Heart right ventricle (tissue), 16 donors: Measurements from ENCODE around the gene C3orf52. TPM values are rescaled to one million over a fixed set of nuclear protein-coding genes. Genes with fewer than 3 reads are reported as not detected.

Experiments
- ATAC-seq, 8 donors: fragments of 200-7000 bp; cut with Tn5 transposase; one replicate each; pipeline ENCODE4 v1.9.1; 2020; ENCODE audit warnings: mild to moderate bottlenecking in 8 of 8, moderate library complexity in 8 of 8, moderate number of reproducible peaks in 1 of 8
- DNase-seq, 2 donors: peaks; one replicate each; pipeline ENCODE4 v3.0.0-alpha.2; 2020
- H3K27ac ChIP-seq, 10 donors: fragments of 200-600 bp; sonication (generic) in 2 of 10; one replicate each; pipeline versions ENCODE4 v1.5.0 to v1.8.0; 2020 to 2022; ENCODE audit warnings: mild to moderate bottlenecking in 3 of 10
- H3K27me3 ChIP-seq, 7 donors: fragments of 200-600 bp; one replicate each; pipeline ENCODE4 v1.8.0; 2021 to 2022; ENCODE audit warnings: mild to moderate bottlenecking in 2 of 7
- H3K36me3 ChIP-seq, 9 donors: fragments of 200-600 bp; sonication (generic) in 1 of 9; one replicate each; pipeline versions ENCODE4 v1.5.0 to v1.8.0; 2020 to 2022; ENCODE audit warnings: mild to moderate bottlenecking in 2 of 9
- H3K4me1 ChIP-seq, 9 donors: fragments of 200-600 bp; sonication (generic) in 1 of 9; one replicate each; pipeline versions ENCODE4 v1.5.0 to v1.8.0; 2020 to 2022; ENCODE audit warnings: mild to moderate bottlenecking in 4 of 9
- H3K4me3 ChIP-seq, 10 donors: fragments of 200-600 bp; sonication (generic) in 2 of 10; one replicate each; pipeline versions ENCODE4 v1.5.0 to v1.8.0; 2020 to 2022; ENCODE audit warnings: mild to moderate bottlenecking in 7 of 10, moderate library complexity in 2 of 10
- H3K9me3 ChIP-seq, 11 donors: fragments of 200-600 bp in 10 of 11; sonication (generic) in 2 of 11; one replicate each; pipeline versions ENCODE4 v1.5.0 to v1.8.0; 2013 to 2022; ENCODE audit warnings: mild to moderate bottlenecking in 2 of 11, control low read depth in 1 of 11, moderate library complexity in 1 of 11
- WGBS, 2 donors: extraction: QIAGEN DNeasy Blood & Tissue Kit; methylation state at CpG; one replicate each; pipeline ENCODE4 v1.1.7; 2013; ENCODE audit warnings: inconsistent platforms in 1 of 2; 5-methylcytosine and 5-hydroxymethylcytosine counted together
- intact Hi-C, 10 donors: fragments of 100-400 bp; cut with DNase I; formaldehyde crosslinking; loops; one replicate each; pipeline versions ENCODE4 v1.11.1 to v1.14.2; 2022
- polyA plus RNA-seq, 2 donors: library from polyadenylated mRNA; stranded (reverse); fragments of 200-250 nt; gene quantifications; one replicate each; pipeline ENCODE4 v1.2.3, GENCODE V29; 2013
- total RNA-seq, 10 donors: library from RNA; stranded (reverse); fragmentation: NEBNext Ultra II Directional in 3 of 10; extraction: Animal tissue kit (Norgen Biotek cat#: 25700) in 3 of 10; gene quantifications; one replicate each; pipeline versions ENCODE4 v1.2.1 to v1.2.4, GENCODE V29; 2021 to 2023
- TF ChIP-seq, protein P1 (sequence below), 9 donors: fragments of 200-600 bp; sonication (generic) in 2 of 9; IDR thresholded peaks; one replicate each; pipeline versions ENCODE4 v1.5.0 to v1.8.0; 2021 to 2022; ENCODE audit warnings: antibody characterized with exemption in 9 of 9, mild to moderate bottlenecking in 5 of 9, moderate library complexity in 1 of 9
- donor health status: Arrhythmogenic right ventricular cardiomyopathy.
- donor health status: ischemic (EF 13 %, LVEDD 7.1; RV severe dilation, severe dysfunction).
- donor health status: healthy with polysubstance abuse.
- donor health status: DM: no; HTN: yes; CAD: no.
- donor health status: DM: no; HTN: no; CAD: no.
- donor health status: ischemic (EF 25% LVEDD 6.9; RV normal size, moderate dysfunction).
- donor health status: ischemic (EF 25% LVEDD 5.7; RV mildly dilated, moderate dysfunction).
- donor health status: healthy.
- donor health status: DM: yes; HTN: yes; CAD: no.
- donor health status: Ischemic cardiomyopathy.
- donor health status: ischemic (EF 35%, LVEDD 5.7; RV mildly dilated, moderate dysfunction).
- donor health status: nonischemic (EF 11% LVEDD 7.7; RV severe dilation, severe dysfunction).
- donor health status: DM: yes; HTN: yes; CAD: no.
- donor health status: PGD.
- donor health status: ischemic (EF 29% LVEDD 5.4; RV normal size, mild dysfunction).
- donor health status: nonischemic (EF 23%, LVEDD 6.1; RV moderate dilation, normal function).

C3orf52 gene
- total and polyA plus RNA-seq, 12 donors, result 3.1 to 9.8 (median 5.0) TPM

- Histone ChIP-seq H3K4me3 (peak overlapping the region; percentile 48 to 67 (median 64)), H3K9me3 (no peaks in the 10 kb centered on the region), H3K4me1 (peaks cover 2 to 43% (median 27%) of the 10 kb centered on the region in 9 donors), H3K27me3 (peaks cover 0 to 71% (median 0%) of the 10 kb centered on the region in 7 donors), H3K36me3 (no peaks in the 10 kb centered on the region), H3K27ac (peak overlapping the region in 8 of 10 donors; percentile 45 to 79 (median 71))
- no peak for DNase-seq
- 35 to 38% methylated on average over 14 of the region's 14 CpGs for WGBS, 2 donors
- intact Hi-C loops, result no loop called here
- ATAC-seq, result peak in 3 of 8 donors; percentile 11 to 26 (median 18)
- TF ChIP-seq, protein P1, sequence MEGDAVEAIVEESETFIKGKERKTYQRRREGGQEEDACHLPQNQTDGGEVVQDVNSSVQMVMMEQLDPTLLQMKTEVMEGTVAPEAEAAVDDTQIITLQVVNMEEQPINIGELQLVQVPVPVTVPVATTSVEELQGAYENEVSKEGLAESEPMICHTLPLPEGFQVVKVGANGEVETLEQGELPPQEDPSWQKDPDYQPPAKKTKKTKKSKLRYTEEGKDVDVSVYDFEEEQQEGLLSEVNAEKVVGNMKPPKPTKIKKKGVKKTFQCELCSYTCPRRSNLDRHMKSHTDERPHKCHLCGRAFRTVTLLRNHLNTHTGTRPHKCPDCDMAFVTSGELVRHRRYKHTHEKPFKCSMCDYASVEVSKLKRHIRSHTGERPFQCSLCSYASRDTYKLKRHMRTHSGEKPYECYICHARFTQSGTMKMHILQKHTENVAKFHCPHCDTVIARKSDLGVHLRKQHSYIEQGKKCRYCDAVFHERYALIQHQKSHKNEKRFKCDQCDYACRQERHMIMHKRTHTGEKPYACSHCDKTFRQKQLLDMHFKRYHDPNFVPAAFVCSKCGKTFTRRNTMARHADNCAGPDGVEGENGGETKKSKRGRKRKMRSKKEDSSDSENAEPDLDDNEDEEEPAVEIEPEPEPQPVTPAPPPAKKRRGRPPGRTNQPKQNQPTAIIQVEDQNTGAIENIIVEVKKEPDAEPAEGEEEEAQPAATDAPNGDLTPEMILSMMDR (IDR thresholded peaks at IDR 0.05), result no peak
These were observed 811 bp downstream of the C3orf52 start for GRCh38 chr3:112086875-112087524.

- Histone ChIP-seq H3K4me1 (peaks cover 6 to 51% (median 32%) of the 10 kb centered on the region in 9 donors), H3K27ac (no peak overlapping the region), H3K9me3 (no peaks in the 10 kb centered on the region), H3K36me3 (no peaks in the 10 kb centered on the region), H3K4me3 (no peak overlapping the region), H3K27me3 (peaks cover 0 to 77% (median 0%) of the 10 kb centered on the region in 7 donors)
- no peak for DNase-seq
- WGBS, 2 donors, result 83% methylated on average over 5 of the region's 5 CpGs
- TF ChIP-seq, protein P1 (IDR thresholded peaks at IDR 0.05), result no peak
- ATAC-seq, result no peak
- intact Hi-C loops, result no loop called here
These were observed 1.6 kb downstream of the C3orf52 start for GRCh38 chr3:112087746-112088145.

DNA sequence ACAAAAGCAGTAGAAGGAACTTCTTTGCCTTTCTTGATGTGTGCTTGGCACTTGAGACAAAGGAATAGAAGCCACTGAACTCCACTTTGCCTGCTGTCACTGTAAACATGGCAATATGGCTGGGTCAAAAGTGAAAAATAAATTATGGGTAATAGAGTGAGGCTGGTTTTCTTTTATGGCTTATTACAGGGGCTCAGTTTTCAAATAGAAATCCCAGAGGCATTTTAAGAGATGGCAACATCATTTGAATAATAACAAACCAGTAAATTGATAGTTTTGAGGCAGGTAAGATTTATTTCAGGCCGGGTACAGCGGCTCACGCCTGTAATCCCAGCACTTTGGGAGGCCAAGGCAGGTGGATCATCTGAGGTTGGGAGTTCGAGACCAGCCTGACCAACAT is 2.8 kb downstream of the C3orf52 start:
- Histone ChIP-seq H3K4me1 (peaks cover 6 to 58% (median 32%) of the 10 kb centered on the region in 9 donors), H3K4me3 (no peak overlapping the region), H3K27me3 (peaks cover 0 to 78% (median 0%) of the 10 kb centered on the region in 7 donors), H3K27ac (no peak overlapping the region), H3K36me3 (no peaks in the 10 kb centered on the region), H3K9me3 (no peaks in the 10 kb centered on the region)
- ATAC-seq (no peak), DNase-seq (no peak)
- intact Hi-C loops, result no loop called here
- WGBS, 2 donors, result 68 to 74% methylated on average over 4 of the region's 4 CpGs
- TF ChIP-seq, protein P1 (IDR thresholded peaks at IDR 0.05), result no peak

- DNase-seq (no peak), ATAC-seq (no peak)
- peak overlapping the region in 3 of 10 donors; percentile 2 to 19 (median 4) for H3K27ac ChIP-seq
- 77 to 79% methylated on average over 9 of the region's 9 CpGs for WGBS, 2 donors
- no peak overlapping the region for H3K4me3 ChIP-seq
- peaks cover 6 to 58% (median 32%) of the 10 kb centered on the region in 9 donors for H3K4me1 ChIP-seq
- H3K9me3 ChIP-seq, result no peaks in the 10 kb centered on the region
- H3K36me3 ChIP-seq, result no peaks in the 10 kb centered on the region
- TF ChIP-seq, protein P1 (IDR thresholded peaks at IDR 0.05), result no peak
- intact Hi-C loops, result no loop called here
- peaks cover 0 to 73% (median 0%) of the 10 kb centered on the region in 7 donors for H3K27me3 ChIP-seq
These were observed 4.0 kb downstream of the C3orf52 start for GRCh38 chr3:112089956-112090886.
